ENCODE results near the gene ZNF526. TPM values are rescaled to one million over a fixed set of nuclear protein-coding genes. Genes with fewer than 3 reads are reported as not detected.

The ZNF526 gene
- total RNA-seq, 1 donor from 2014 or later, result 18.4 TPM

GRCh38 chr19:42199440-42200115 lies 20.5 kb upstream of the ZNF526 start:
- peak overlapping the region; percentile 77 for H3K4me3 Mint-ChIP-seq
- no peaks in the 10 kb centered on the region for H3K27me3 Mint-ChIP-seq (ENCODE audit: insufficient read depth)
- no peaks in the 10 kb centered on the region for H3K9me3 Mint-ChIP-seq
- peak overlapping the region; percentile 92 for H3K27ac Mint-ChIP-seq
- DNase-seq (ENCODE audit: low spot score), result peak; percentile 75
- H3K36me3 Mint-ChIP-seq (ENCODE audit: low read depth), result peaks cover 55% of the 10 kb centered on the region
- intact Hi-C loops (cut with micrococcal nuclease), result loop anchor here (1.0 to 5.0 kb wide), 5 partner anchors 15 to 91 kb away; partner anchors contain the start of gene POU2F2
- H3K4me1 Mint-ChIP-seq (ENCODE audit: low read depth), result peaks cover 83% of the 10 kb centered on the region

DNA sequence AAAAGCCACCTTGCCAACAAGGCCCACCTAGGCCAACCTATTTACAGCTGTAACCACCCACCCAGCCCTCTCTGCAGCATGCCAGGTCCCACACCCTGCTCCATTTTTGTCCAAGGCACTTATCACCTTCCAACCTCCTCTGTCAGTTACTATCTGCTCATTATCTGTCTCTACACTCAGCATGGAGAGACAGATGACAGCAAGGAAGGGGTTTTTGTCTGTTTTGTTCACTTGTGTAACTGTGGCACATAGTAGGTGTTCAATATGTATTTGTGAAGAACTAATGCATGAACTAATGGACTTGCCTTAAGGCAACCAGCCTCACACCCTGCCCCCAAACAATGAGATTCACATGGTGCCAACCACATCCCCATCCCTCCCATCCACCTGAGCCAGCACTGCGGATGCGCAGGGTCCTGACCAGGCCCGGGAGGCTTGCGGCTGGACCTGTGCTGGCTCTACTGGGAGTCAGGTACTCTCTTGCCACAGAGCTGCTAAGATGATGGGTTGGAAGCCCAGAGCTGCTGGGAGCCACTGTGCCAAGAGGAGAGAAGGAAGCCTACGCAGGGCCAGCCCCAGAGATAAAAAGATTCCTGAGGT lies 19.9 kb upstream of the ZNF526 start:
- Mint-ChIP-seq H3K4me1 (ENCODE audit: low read depth) (peaks cover 89% of the 10 kb centered on the region), H3K4me3 (peak overlapping the region; percentile 77), H3K36me3 (ENCODE audit: low read depth) (peaks cover 61% of the 10 kb centered on the region), H3K9me3 (no peaks in the 10 kb centered on the region), H3K27me3 (ENCODE audit: insufficient read depth) (no peaks in the 10 kb centered on the region), H3K27ac (peak overlapping the region; percentile 92)
- intact Hi-C loops (cut with micrococcal nuclease), result loop anchor here (5.0 kb wide), 1 partner anchor 82 kb away; no protein-coding TSS in a partner anchor
- no peak for DNase-seq (ENCODE audit: low spot score)

DNA sequence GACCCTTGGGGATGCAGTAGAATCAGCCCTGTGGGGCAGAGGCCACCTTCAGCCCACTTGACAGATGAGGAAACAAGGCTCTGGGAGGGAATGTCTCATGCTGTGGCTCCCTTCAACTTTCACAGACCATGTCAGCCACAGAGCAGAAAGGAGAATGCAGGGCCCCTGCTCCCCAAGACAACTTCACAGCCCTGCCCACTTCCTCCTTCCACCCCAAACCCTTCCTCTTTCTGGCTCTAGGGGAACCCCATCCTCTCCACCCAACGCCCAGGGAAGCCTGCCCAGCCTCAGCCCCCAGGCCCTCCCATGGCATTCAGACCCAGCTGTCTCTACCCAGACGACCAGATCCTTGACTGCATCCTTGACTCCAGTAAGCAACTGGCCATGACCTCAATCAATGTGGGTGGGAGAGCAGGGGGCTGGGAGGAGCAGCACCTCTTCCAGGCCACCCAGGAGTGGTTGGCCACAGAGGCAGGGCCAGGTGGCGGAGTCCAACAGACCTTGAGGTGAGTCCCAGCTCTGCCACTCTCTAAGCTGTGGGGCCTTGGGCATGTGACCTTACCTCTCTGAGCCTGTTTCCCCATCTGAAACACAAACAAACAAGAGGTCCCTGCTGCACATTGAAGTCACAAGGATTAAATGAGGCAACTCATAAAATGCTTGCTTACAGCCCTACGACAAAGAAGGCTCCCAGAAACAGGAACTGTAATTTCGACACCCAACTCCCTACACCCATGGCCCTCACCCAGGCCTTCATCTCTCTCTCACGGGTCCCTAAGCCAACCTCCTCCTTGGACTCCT lies 18.4 kb upstream of the ZNF526 start:
- Mint-ChIP-seq H3K4me3 (peak overlapping the region; percentile 77), H3K36me3 (ENCODE audit: low read depth) (peaks cover 61% of the 10 kb centered on the region)

GRCh38 chr19:42202290-42202880 lies 17.7 kb upstream of the ZNF526 start:
- H3K4me3 Mint-ChIP-seq, result peak overlapping the region; percentile 77
- no peaks in the 10 kb centered on the region for H3K9me3 Mint-ChIP-seq
- H3K27ac Mint-ChIP-seq, result peak overlapping the region; percentile 91
- intact Hi-C loops (cut with micrococcal nuclease), result loop anchor here (5.0 kb wide), 1 partner anchor 80 kb away; no protein-coding TSS in a partner anchor
- DNase-seq (ENCODE audit: low spot score), result no peak
- H3K4me1 Mint-ChIP-seq (ENCODE audit: low read depth), result peaks cover 75% of the 10 kb centered on the region
- no peaks in the 10 kb centered on the region for H3K27me3 Mint-ChIP-seq (ENCODE audit: insufficient read depth)
- peaks cover 61% of the 10 kb centered on the region for H3K36me3 Mint-ChIP-seq (ENCODE audit: low read depth)

More for the DNA sequence above, 18.4 kb upstream of the ZNF526 start:
- Mint-ChIP-seq H3K27ac (peak overlapping the region; percentile 91), H3K27me3 (ENCODE audit: insufficient read depth) (no peaks in the 10 kb centered on the region), H3K4me1 (ENCODE audit: low read depth) (peaks cover 81% of the 10 kb centered on the region), H3K9me3 (no peaks in the 10 kb centered on the region)
- intact Hi-C loops (cut with micrococcal nuclease), result loop anchor here (1.0 to 5.0 kb wide), 2 partner anchors 16 to 81 kb away; partner anchors contain the start of gene DEDD2
- peak; percentile 68 for DNase-seq (ENCODE audit: low spot score)

DNA sequence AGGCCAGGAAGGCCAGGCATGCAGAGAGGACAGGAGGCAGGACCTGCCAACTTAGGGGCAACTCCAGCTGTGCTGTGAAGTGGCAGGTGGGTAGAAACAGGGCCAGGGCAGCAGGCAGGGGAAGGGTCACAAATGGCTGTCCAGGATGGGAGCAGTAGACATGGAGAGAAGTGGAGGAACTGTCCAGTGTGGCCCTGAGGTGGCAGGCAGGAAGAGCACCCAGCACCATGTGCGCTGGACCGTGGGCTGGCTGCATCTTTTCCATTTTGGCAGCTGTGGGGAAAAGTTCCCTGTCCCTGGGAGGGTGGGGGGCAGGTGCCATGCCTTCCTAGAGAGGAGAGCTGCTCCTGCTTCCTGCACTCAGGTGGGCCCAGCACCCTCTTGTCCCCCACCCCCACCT lies 16.4 kb upstream of the ZNF526 start:
- intact Hi-C loops (cut with micrococcal nuclease), result loop anchor here (5.0 kb wide), 1 partner anchor 79 kb away; no protein-coding TSS in a partner anchor
- H3K4me1 Mint-ChIP-seq (ENCODE audit: low read depth), result peaks cover 79% of the 10 kb centered on the region
- H3K27me3 Mint-ChIP-seq (ENCODE audit: insufficient read depth), result no peaks in the 10 kb centered on the region
- H3K4me3 Mint-ChIP-seq, result no peak overlapping the region
- peak overlapping the region; percentile 56 for H3K27ac Mint-ChIP-seq
- peaks cover 69% of the 10 kb centered on the region for H3K36me3 Mint-ChIP-seq (ENCODE audit: low read depth)
- no peaks in the 10 kb centered on the region for H3K9me3 Mint-ChIP-seq
- no peak for DNase-seq (ENCODE audit: low spot score)

DNA sequence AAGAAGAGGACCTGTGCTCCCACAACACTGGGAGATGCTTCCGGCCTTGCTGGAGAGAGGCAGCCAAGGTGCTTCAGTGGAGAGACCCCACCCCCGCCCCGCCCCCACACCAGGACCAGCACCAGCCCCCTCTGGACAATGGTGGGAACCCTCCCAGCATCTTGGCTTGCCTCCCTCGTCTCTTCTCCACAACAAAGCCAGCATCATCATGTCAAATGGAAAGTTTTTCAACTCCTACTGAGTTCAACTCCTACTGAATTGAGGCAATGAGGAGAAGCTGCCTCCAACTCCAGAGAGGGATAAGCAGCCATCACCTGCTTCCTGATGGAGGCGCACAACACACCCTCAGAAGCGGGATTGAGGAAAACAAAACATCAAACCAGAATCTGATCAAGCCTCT lies 15.4 kb upstream of the ZNF526 start:
- Mint-ChIP-seq H3K27me3 (ENCODE audit: insufficient read depth) (no peaks in the 10 kb centered on the region), H3K9me3 (no peaks in the 10 kb centered on the region), H3K36me3 (ENCODE audit: low read depth) (peaks cover 69% of the 10 kb centered on the region), H3K4me3 (no peak overlapping the region), H3K27ac (peak overlapping the region; percentile 75), H3K4me1 (ENCODE audit: low read depth) (peaks cover 71% of the 10 kb centered on the region)
- intact Hi-C loops (cut with micrococcal nuclease), result loop anchor here (5.0 kb wide), 1 partner anchor 78 kb away; no protein-coding TSS in a partner anchor
- no peak for DNase-seq (ENCODE audit: low spot score)

DNA sequence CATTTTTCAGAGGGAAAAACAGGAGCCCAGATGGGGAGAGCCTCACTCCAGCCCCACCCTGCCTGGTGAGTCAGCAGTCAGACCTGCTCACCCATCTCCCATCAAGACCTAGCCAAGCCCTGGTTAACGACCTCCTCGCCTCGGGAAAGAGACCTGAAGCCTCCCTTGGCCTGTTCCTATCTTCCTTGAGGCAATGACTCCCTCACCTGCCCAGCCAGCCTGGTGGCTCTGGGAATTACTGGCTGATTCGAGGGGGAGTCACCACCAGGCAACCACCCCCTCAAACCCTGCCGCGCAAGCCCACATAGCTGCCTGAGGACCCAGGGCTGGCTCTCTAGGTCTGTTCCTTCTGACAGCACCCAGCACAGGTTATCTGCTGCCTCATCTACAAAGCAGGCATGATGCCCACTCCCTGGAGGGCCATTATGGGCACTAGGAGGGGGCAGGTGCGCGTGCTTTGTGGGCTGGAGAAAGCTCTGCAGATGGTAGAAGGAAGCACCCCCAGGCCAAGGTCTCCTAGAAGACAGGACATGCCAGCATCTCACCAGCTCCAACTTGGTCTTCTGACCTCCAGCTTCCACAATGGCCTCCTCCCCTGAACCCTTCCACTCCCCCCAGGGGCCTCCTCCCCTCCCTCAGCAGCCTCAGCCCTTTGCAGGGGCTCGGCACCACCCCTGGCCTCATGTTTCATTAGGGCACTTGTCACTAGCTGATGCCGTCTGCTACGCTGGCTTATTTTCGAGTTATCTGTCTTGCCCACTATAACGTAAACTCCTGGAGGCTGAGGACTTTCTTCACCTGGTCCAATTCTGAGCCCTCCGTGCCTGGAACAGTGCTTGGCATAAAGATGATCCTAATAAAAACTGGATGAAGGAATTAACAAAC lies 13.0 kb upstream of the ZNF526 start:
- intact Hi-C loops (cut with micrococcal nuclease), result no loop called here
- Mint-ChIP-seq H3K4me3 (no peak overlapping the region), H3K27ac (peak overlapping the region; percentile 70), H3K27me3 (ENCODE audit: insufficient read depth) (no peaks in the 10 kb centered on the region), H3K4me1 (ENCODE audit: low read depth) (peaks cover 52% of the 10 kb centered on the region), H3K36me3 (ENCODE audit: low read depth) (peaks cover 61% of the 10 kb centered on the region), H3K9me3 (no peaks in the 10 kb centered on the region)
- no peak for DNase-seq (ENCODE audit: low spot score)

GRCh38 chr19:42207767-42208271 lies 12.3 kb upstream of the ZNF526 start:
- H3K36me3 Mint-ChIP-seq (ENCODE audit: low read depth), result peaks cover 57% of the 10 kb centered on the region
- H3K4me1 Mint-ChIP-seq (ENCODE audit: low read depth), result peaks cover 48% of the 10 kb centered on the region
- intact Hi-C loops (cut with micrococcal nuclease), result no loop called here
- no peak overlapping the region for H3K4me3 Mint-ChIP-seq
- H3K9me3 Mint-ChIP-seq, result no peaks in the 10 kb centered on the region
- H3K27ac Mint-ChIP-seq, result peak overlapping the region; percentile 70
- no peaks in the 10 kb centered on the region for H3K27me3 Mint-ChIP-seq (ENCODE audit: insufficient read depth)
- no peak for DNase-seq (ENCODE audit: low spot score)

DNA sequence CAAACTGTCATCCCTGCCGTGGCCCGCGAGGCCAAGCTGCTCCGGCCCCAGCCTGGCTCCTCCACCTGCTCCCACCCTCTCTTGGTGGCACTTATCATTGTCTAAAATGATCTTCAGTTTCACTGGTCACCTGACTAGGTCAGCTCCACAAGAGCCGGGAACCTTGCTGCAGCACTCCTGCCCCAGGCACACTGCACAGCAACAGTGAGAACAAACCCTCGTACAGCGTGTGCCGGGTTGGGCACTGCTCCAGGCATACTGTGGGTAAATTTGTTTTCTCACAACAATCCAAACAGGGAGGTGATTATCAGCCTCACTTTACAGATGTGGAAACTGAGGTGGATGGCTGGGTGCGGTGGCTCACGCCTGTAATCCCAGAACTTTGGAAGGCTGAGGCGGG lies 11.5 kb upstream of the ZNF526 start:
- H3K4me3 Mint-ChIP-seq, result peak overlapping the region; percentile 22
- no peak for DNase-seq (ENCODE audit: low spot score)
- H3K36me3 Mint-ChIP-seq (ENCODE audit: low read depth), result peaks cover 58% of the 10 kb centered on the region
- no peaks in the 10 kb centered on the region for H3K27me3 Mint-ChIP-seq (ENCODE audit: insufficient read depth)
- H3K9me3 Mint-ChIP-seq, result no peaks in the 10 kb centered on the region
- no peak overlapping the region for H3K27ac Mint-ChIP-seq
- H3K4me1 Mint-ChIP-seq (ENCODE audit: low read depth), result peaks cover 48% of the 10 kb centered on the region
- intact Hi-C loops (cut with micrococcal nuclease), result no loop called here

GRCh38 chr19:42212886-42213285 lies 7.2 kb upstream of the ZNF526 start:
- peak overlapping the region; percentile 80 for H3K27ac Mint-ChIP-seq
- no peaks in the 10 kb centered on the region for H3K9me3 Mint-ChIP-seq
- intact Hi-C loops (cut with micrococcal nuclease), result no loop called here
- H3K27me3 Mint-ChIP-seq (ENCODE audit: insufficient read depth), result peaks cover 2% of the 10 kb centered on the region
- H3K4me1 Mint-ChIP-seq (ENCODE audit: low read depth), result peaks cover 54% of the 10 kb centered on the region
- DNase-seq (ENCODE audit: low spot score), result no peak
- H3K36me3 Mint-ChIP-seq (ENCODE audit: low read depth), result peaks cover 43% of the 10 kb centered on the region
- peak overlapping the region; percentile 47 for H3K4me3 Mint-ChIP-seq

GRCh38 chr19:42214810-42215485 lies 5.2 kb upstream of the ZNF526 start:
- H3K27me3 Mint-ChIP-seq (ENCODE audit: insufficient read depth), result peaks cover 2% of the 10 kb centered on the region
- no peaks in the 10 kb centered on the region for H3K9me3 Mint-ChIP-seq
- intact Hi-C loops (cut with micrococcal nuclease), result no loop called here
- H3K4me1 Mint-ChIP-seq (ENCODE audit: low read depth), result peaks cover 58% of the 10 kb centered on the region
- no peak overlapping the region for H3K27ac Mint-ChIP-seq
- no peak for DNase-seq (ENCODE audit: low spot score)
- H3K36me3 Mint-ChIP-seq (ENCODE audit: low read depth), result peaks cover 25% of the 10 kb centered on the region
- H3K4me3 Mint-ChIP-seq, result peak overlapping the region; percentile 99
